ENCODE measurements around the gene FASTKD3. TPM values are rescaled to one million over a fixed set of nuclear protein-coding genes. Genes with fewer than 3 reads are reported as not detected.

Gene FASTKD3
- total RNA-seq, 1 donor from 2014 or later: 14.7 TPM

- intact Hi-C loops (cut with DNase I): no loop called here
- no peaks in the 10 kb centered on the region for H3K9me3 ChIP-seq
- no peak for DNase-seq (ENCODE audit: extremely low spot score in 2 of 2)
- no peak overlapping the region for H3K27ac ChIP-seq
- H3K36me3 ChIP-seq: no peaks in the 10 kb centered on the region
- H3K4me1 ChIP-seq: peaks cover 10% of the 10 kb centered on the region
- TF ChIP-seq POLR2AphosphoS5 (IDR thresholded peaks at IDR 0.05; ENCODE audit: insufficient read depth in 1 of 2, low read depth in 1 of 2): no peak
- no peak for TF ChIP-seq CTCF (IDR thresholded peaks at IDR 0.05)
- TF ChIP-seq POLR2A (IDR thresholded peaks at IDR 0.05): no peak
- H3K4me3 ChIP-seq: no peak overlapping the region
- H3K27me3 ChIP-seq: no peaks in the 10 kb centered on the region
Observed at GRCh38 chr5:7846327-7846726, 22.5 kb downstream of the FASTKD3 start.

GRCh38 chr5:7845557-7845956 is 23.3 kb downstream of the FASTKD3 start:
- Histone ChIP-seq H3K4me3 (no peak overlapping the region), H3K36me3 (no peaks in the 10 kb centered on the region), H3K4me1 (peaks cover 10% of the 10 kb centered on the region), H3K9me3 (no peaks in the 10 kb centered on the region), H3K27ac (no peak overlapping the region), H3K27me3 (no peaks in the 10 kb centered on the region)
- DNase-seq (ENCODE audit: extremely low spot score in 2 of 2): no peak
- TF ChIP-seq POLR2A (IDR thresholded peaks at IDR 0.05) (no peak), POLR2AphosphoS5 (IDR thresholded peaks at IDR 0.05; ENCODE audit: insufficient read depth in 1 of 2, low read depth in 1 of 2) (no peak)
- intact Hi-C loops (cut with DNase I): no loop called here

- H3K27me3 ChIP-seq: no peaks in the 10 kb centered on the region
- intact Hi-C loops (cut with DNase I): no loop called here
- H3K27ac ChIP-seq: no peak overlapping the region
- H3K4me3 ChIP-seq: no peak overlapping the region
- H3K9me3 ChIP-seq: no peaks in the 10 kb centered on the region
- DNase-seq (ENCODE audit: extremely low spot score in 2 of 2): no peak
- H3K36me3 ChIP-seq: no peaks in the 10 kb centered on the region
- H3K4me1 ChIP-seq: peaks cover 5% of the 10 kb centered on the region
- TF ChIP-seq POLR2A (IDR thresholded peaks at IDR 0.05): no peak
- no peak for TF ChIP-seq POLR2AphosphoS5 (IDR thresholded peaks at IDR 0.05; ENCODE audit: insufficient read depth in 1 of 2, low read depth in 1 of 2)
- no peak for TF ChIP-seq CTCF (IDR thresholded peaks at IDR 0.05)
Observed at GRCh38 chr5:7844901-7845300, 23.9 kb downstream of the FASTKD3 start.

GRCh38 chr5:7842531-7842930 is 26.3 kb downstream of the FASTKD3 start:
- DNase-seq (ENCODE audit: extremely low spot score in 2 of 2): no peak
- Histone ChIP-seq H3K4me1 (no peaks in the 10 kb centered on the region), H3K4me3 (no peak overlapping the region), H3K27ac (peak overlapping the region; percentile 36), H3K27me3 (no peaks in the 10 kb centered on the region), H3K36me3 (no peaks in the 10 kb centered on the region), H3K9me3 (no peaks in the 10 kb centered on the region)
- intact Hi-C loops (cut with DNase I): no loop called here
- no peak for TF ChIP-seq POLR2A (IDR thresholded peaks at IDR 0.05)

- Histone ChIP-seq H3K9me3 (no peaks in the 10 kb centered on the region), H3K27me3 (no peaks in the 10 kb centered on the region), H3K36me3 (no peaks in the 10 kb centered on the region), H3K4me1 (no peaks in the 10 kb centered on the region), H3K27ac (no peak overlapping the region), H3K4me3 (no peak overlapping the region)
- intact Hi-C loops (cut with DNase I): no loop called here
- TF ChIP-seq POLR2AphosphoS5 (IDR thresholded peaks at IDR 0.05; ENCODE audit: insufficient read depth in 1 of 2, low read depth in 1 of 2): no peak
- TF ChIP-seq POLR2A (IDR thresholded peaks at IDR 0.05): no peak
- no peak for TF ChIP-seq CTCF (IDR thresholded peaks at IDR 0.05)
- no peak for DNase-seq (ENCODE audit: extremely low spot score in 2 of 2)
Observed at GRCh38 chr5:7837403-7837802, 31.4 kb downstream of the FASTKD3 start.

- no peaks in the 10 kb centered on the region for H3K27me3 ChIP-seq
Observed at GRCh38 chr5:7834982-7835381, 33.8 kb downstream of the FASTKD3 start.

More at GRCh38 chr5:7834982-7835381, 33.8 kb downstream of the FASTKD3 start:
- intact Hi-C loops (cut with DNase I): no loop called here
- TF ChIP-seq POLR2A (IDR thresholded peaks at IDR 0.05) (no peak), POLR2AphosphoS5 (IDR thresholded peaks at IDR 0.05; ENCODE audit: insufficient read depth in 1 of 2, low read depth in 1 of 2) (no peak), CTCF (IDR thresholded peaks at IDR 0.05) (no peak)
- no peak for DNase-seq (ENCODE audit: extremely low spot score in 2 of 2)
- no peak overlapping the region for H3K27ac ChIP-seq
- H3K4me3 ChIP-seq: no peak overlapping the region
- H3K36me3 ChIP-seq: no peaks in the 10 kb centered on the region
- H3K4me1 ChIP-seq: no peaks in the 10 kb centered on the region
- H3K9me3 ChIP-seq: no peaks in the 10 kb centered on the region
